Measurements from ENCODE around the gene CD8A. TPM values are rescaled to one million over a fixed set of nuclear protein-coding genes. Genes with fewer than 3 reads are reported as not detected.

Gene CD8A
- total RNA-seq, 4 donors from 2014 or later = 0.82 to 1.5 (median 1.3) TPM; not detected in 1

DNA sequence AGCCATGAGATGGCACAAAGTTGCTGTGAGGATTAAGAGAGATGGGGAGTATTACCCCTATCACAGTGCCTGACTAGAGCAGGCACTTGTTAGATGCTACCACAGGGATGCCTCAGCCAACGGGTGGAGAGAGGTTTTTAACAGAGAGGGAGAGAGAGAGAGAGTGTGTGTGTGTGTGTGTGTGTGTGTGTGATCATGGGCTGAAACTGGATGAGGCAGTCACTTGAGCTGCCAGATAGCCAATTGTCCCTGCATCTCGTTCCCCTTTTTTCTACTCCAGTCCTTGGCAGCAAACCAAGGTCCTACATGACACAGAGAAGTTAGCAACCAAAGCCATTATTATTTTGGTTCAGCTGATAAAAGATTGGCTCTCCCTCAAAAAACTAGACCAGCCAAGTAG is 3.0 kb downstream of the CD8A start:
- TF ChIP-seq, protein P1, sequence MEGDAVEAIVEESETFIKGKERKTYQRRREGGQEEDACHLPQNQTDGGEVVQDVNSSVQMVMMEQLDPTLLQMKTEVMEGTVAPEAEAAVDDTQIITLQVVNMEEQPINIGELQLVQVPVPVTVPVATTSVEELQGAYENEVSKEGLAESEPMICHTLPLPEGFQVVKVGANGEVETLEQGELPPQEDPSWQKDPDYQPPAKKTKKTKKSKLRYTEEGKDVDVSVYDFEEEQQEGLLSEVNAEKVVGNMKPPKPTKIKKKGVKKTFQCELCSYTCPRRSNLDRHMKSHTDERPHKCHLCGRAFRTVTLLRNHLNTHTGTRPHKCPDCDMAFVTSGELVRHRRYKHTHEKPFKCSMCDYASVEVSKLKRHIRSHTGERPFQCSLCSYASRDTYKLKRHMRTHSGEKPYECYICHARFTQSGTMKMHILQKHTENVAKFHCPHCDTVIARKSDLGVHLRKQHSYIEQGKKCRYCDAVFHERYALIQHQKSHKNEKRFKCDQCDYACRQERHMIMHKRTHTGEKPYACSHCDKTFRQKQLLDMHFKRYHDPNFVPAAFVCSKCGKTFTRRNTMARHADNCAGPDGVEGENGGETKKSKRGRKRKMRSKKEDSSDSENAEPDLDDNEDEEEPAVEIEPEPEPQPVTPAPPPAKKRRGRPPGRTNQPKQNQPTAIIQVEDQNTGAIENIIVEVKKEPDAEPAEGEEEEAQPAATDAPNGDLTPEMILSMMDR (IDR thresholded peaks at IDR 0.05; ENCODE audit: low read depth) = no peak

DNA sequence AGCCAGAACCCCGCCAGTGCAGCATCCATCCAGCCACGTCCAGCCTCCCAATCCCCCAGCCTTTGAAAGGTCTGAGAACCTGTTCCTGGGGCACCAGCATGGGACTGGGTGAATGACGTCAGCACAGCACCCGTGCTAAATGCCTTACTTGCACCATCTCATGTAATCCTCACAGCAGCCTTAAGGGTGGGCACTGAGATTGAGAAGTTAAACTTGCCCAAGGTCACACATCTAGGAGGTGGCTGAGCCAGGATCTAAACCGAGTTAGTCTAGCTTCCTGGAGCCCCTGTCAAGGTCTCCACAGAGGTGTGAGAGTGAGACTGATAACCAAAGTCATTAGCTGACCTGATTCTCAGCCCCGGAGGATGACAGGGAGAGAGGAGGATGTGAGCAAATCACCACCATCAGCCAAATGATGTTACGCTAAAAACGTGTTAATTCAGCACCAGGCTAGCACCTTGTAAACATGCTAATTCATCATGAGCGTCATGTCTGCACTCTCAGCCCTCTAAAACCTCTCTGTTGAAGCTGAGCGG is 4.6 kb downstream of the CD8A start:
- TF ChIP-seq, protein P1 (IDR thresholded peaks at IDR 0.05; ENCODE audit: low read depth) = no peak

DNA sequence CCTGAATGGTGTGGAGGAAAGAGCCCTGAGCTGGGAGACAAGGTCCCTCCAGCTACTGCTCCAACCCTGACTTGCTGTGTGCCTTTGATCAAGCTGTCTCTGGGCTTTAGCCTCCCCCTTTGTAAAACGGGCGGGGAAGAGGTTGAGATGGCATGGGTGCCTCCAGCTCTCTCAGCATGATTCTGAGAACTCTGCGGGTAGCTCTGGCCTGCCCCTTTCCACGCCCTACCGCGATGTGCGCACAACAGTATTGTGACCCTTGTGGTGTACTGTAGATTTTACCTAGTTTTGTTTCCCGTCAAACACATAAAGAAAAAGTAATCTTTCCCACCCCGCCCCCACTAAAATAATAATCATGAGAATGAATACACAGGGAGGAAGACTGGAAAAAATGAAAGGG is 5.3 kb downstream of the CD8A start:
- TF ChIP-seq, protein P1 (IDR thresholded peaks at IDR 0.05; ENCODE audit: low read depth) = no peak

DNA sequence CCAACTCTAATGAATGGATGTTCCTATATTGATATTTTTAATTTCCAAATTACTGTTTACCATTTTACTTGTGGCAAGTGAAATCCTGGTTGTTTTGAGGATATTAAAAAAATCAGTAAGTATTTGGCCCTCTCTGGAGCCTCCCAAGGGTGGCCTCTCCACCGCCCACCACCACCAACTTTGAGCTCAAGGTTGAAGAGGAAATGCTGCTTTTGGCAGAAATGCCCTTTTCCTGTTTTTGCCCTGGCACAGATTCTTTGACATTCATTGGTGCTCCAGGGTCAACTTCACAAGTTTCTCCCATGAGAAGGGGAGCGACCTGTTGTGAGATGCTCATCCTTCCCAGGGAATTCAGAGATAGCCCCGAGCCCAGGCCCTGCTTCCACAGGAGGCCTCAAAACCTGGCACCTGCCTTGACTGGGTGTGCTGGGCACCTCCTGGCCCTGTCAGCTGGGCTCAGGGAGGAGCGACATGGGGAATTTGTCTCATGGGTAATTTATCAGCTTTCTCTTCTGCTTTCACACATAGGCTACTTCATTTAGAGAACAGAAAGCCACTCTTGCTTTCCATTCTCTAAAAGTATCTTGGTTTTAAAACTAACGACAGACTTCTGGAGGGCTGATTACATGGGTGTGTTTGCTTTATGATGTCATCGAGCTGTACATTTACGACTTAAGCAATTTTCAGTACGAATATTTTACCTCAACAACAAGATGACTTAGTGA is 6.9 kb downstream of the CD8A start:
- TF ChIP-seq, protein P1 (IDR thresholded peaks at IDR 0.05; ENCODE audit: low read depth) = no peak

DNA sequence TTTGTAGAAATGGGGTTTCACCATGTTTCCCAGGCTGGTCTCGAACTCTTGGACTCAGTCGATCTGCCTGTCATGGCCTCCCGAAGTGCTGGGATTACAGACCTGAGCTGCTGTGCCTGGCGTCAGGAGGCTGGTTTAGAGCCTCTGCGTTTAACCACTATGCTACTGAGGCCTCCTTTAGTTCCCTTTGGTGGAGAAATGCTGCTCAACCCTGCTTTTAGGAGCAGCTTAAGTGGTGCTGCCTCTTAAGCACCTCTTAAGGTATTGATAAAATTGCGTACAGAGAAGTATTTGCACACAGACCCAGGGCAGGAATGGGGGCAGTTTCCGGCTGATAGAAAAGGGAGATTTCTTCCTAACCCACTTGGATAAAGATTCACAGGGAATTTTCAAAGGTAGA is 8.0 kb downstream of the CD8A start:
- TF ChIP-seq, protein P1 (IDR thresholded peaks at IDR 0.05; ENCODE audit: low read depth) = no peak

DNA sequence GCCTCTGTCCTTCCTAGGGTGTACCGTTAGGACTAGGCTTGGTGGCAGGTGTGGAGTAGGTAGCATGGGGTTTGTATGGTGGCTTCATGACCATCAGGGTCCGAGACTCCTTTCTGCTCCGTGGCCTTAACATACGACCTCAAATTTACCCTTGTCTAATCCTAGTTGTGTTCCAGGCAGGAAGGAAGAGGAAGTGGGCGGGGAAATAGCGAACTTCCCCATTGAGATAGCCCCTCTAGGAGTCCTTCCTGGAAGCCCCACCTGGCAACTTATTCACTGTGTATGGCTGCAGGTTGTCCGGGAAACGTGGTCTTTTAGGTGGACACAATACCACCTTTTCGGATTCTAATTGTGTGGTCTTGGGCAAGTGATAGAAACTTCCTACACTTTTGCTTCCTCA is 9.3 kb downstream of the CD8A start:
- TF ChIP-seq, protein P1 (IDR thresholded peaks at IDR 0.05; ENCODE audit: low read depth) = no peak

DNA sequence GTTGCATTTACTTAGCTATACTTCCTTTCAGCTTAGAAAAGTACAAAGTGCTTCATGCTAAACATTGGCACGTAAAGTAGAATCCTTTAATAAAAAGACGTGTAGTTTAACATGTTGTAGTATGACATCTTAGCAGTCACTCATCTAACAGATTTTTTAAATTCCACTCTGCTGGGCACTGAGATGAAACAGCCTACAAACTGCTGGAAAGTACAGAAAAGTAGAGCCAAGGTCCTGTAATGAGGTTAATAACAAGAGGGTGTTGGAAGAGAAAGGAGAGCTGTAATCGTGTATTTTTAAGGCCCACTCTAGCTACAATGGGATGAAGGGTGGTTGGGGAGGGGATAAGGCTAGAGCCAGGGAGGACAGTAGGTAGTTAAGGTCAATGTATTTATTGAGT is 10.7 kb downstream of the CD8A start:
- TF ChIP-seq, protein P1 (IDR thresholded peaks at IDR 0.05; ENCODE audit: low read depth) = no peak
